ENCODE results near the gene STX18.
A peak's percentile ranks its signal among the peaks of the same experiment; 100 is the strongest.

STX18 gene

GRCh38 chr4:4395849-4396627 lies 145.8 kb downstream of the STX18 start:
- no peak for DNase-seq

- DNase-seq = no peak
Measured at GRCh38 chr4:4395371-4395770, 146.5 kb downstream of the STX18 start.

GRCh38 chr4:4394644-4395043 lies 147.2 kb downstream of the STX18 start:
- peak; percentile 40 for DNase-seq

GRCh38 chr4:4392501-4393183 lies 149.2 kb downstream of the STX18 start:
- DNase-seq = no peak

- no peak for DNase-seq
Measured at GRCh38 chr4:4391866-4392265, 150.0 kb downstream of the STX18 start.

GRCh38 chr4:4390515-4391240 lies 151.2 kb downstream of the STX18 start:
- no peak for DNase-seq

GRCh38 chr4:4390046-4390445 lies 151.8 kb downstream of the STX18 start:
- no peak for DNase-seq

- DNase-seq = no peak
Measured at GRCh38 chr4:4388836-4389575, 152.8 kb downstream of the STX18 start.

- no peak for DNase-seq
Measured at GRCh38 chr4:4388311-4388790, 153.5 kb downstream of the STX18 start.

GRCh38 chr4:4387531-4388310 lies 154.1 kb downstream of the STX18 start:
- no peak for DNase-seq

GRCh38 chr4:4386736-4387392 lies 155.0 kb downstream of the STX18 start, which contains the start of gene NSG1:
NSG1 (plus strand) TSS chr4:4387102; CDS start chr4:4387630, 528 bp downstream.
- DNase-seq = no peak

GRCh38 chr4:4386296-4386735 lies 155.5 kb downstream of the STX18 start:
- DNase-seq = peak; percentile 25

- no peak for DNase-seq
Measured at GRCh38 chr4:4385729-4386295, 156.0 kb downstream of the STX18 start.

GRCh38 chr4:4384837-4385236 lies 157.0 kb downstream of the STX18 start:
- peak; percentile 38 for DNase-seq

GRCh38 chr4:4383085-4383484 lies 158.8 kb downstream of the STX18 start:
- DNase-seq = no peak

GRCh38 chr4:4379540-4380087 lies 162.2 kb downstream of the STX18 start:
- no peak for DNase-seq

- no peak for DNase-seq
Measured at GRCh38 chr4:4377732-4378460, 164.0 kb downstream of the STX18 start.

- DNase-seq = no peak
Measured at GRCh38 chr4:4377191-4377590, 164.7 kb downstream of the STX18 start.

- DNase-seq = no peak
Measured at GRCh38 chr4:4376074-4376473, 165.8 kb downstream of the STX18 start.

All from hematopoietic multipotent progenitor cell treated with erythropoietin and hydrocortisone succinate and interleukin-3 and kit ligand, for 8 days (in vitro differentiated cells).